Upper lobe of right lung (tissue), 1 donor: ENCODE data around the gene CORO6. TPM values are rescaled to one million over a fixed set of nuclear protein-coding genes. Genes with fewer than 3 reads are reported as not detected.

Source experiments
- ATAC-seq: fragments of 200-7000 bp; cut with Tn5 transposase; one replicate; pipeline ENCODE4 v1.9.1; 2020; ENCODE audit warnings: mild to moderate bottlenecking, moderate library complexity
- DNase-seq: peaks from one replicate; pipeline ENCODE4 v3.0.0-alpha.2; 2020
- H3K27ac ChIP-seq: fragments of 200-600 bp; one replicate; pipeline ENCODE4 v1.8.0; 2022
- H3K27me3 ChIP-seq: fragments of 200-600 bp; one replicate; pipeline ENCODE4 v1.8.0; 2022; ENCODE audit warnings: mild to moderate bottlenecking
- H3K36me3 ChIP-seq: fragments of 200-600 bp; one replicate; pipeline ENCODE4 v1.8.0; 2022
- H3K4me1 ChIP-seq: fragments of 200-600 bp; one replicate; pipeline ENCODE4 v1.8.0; 2022
- H3K4me3 ChIP-seq: fragments of 200-600 bp; one replicate; pipeline ENCODE4 v1.8.0; 2022; ENCODE audit warnings: mild to moderate bottlenecking
- H3K9me3 ChIP-seq: fragments of 200-600 bp; one replicate; pipeline ENCODE4 v1.8.0; 2022
- CTCF ChIP-seq: fragments of 200-600 bp; IDR thresholded peaks from one replicate; pipeline ENCODE4 v1.8.0; 2022; ENCODE audit warnings: antibody characterized with exemption
- intact Hi-C: fragments of 100-400 bp; cut with DNase I; formaldehyde crosslinking; loops from one replicate; pipeline ENCODE4 v1.11.0; 2022
- total RNA-seq: library from RNA; stranded (reverse); fragmentation: NEBNext Ultra II Directional; extraction: Animal tissue kit (Norgen Biotek cat#: 25700); gene quantifications from one replicate; pipeline ENCODE4 v1.2.1, GENCODE V29; 2021
- donor health status: DM: no; HTN: yes; CAD: no; lungs with severe emphysema.

The CORO6 gene
- total RNA-seq, 1 donor from 2014 or later: 7.7 TPM

- TF ChIP-seq CTCF: no peak
- no peaks in the 10 kb centered on the region for H3K9me3 ChIP-seq
- peaks cover 9% of the 10 kb centered on the region for H3K4me1 ChIP-seq
- ATAC-seq (no peak), DNase-seq (peak; percentile 57)
- intact Hi-C loops: no loop called here
- no peaks in the 10 kb centered on the region for H3K36me3 ChIP-seq
- H3K27ac ChIP-seq: no peak overlapping the region
- H3K27me3 ChIP-seq: no peaks in the 10 kb centered on the region
- H3K4me3 ChIP-seq: no peak overlapping the region
Observed at GRCh38 chr17:29608986-29609385, 13.7 kb downstream of the CORO6 start.

GRCh38 chr17:29607557-29608195 lies 15.0 kb downstream of the CORO6 start:
- ATAC-seq (peak; percentile 8), DNase-seq (no peak)
- intact Hi-C loops: no loop called here
- no peak for TF ChIP-seq CTCF
- H3K4me3 ChIP-seq: no peak overlapping the region
- no peak overlapping the region for H3K27ac ChIP-seq
- H3K9me3 ChIP-seq: no peaks in the 10 kb centered on the region
- H3K27me3 ChIP-seq: no peaks in the 10 kb centered on the region
- H3K36me3 ChIP-seq: no peaks in the 10 kb centered on the region
- no peaks in the 10 kb centered on the region for H3K4me1 ChIP-seq

- no peak overlapping the region for H3K4me3 ChIP-seq
- H3K27me3 ChIP-seq: no peaks in the 10 kb centered on the region
- ATAC-seq: no peak
- H3K4me1 ChIP-seq: no peaks in the 10 kb centered on the region
- no peak for DNase-seq
- intact Hi-C loops: no loop called here
- no peaks in the 10 kb centered on the region for H3K36me3 ChIP-seq
- H3K9me3 ChIP-seq: no peaks in the 10 kb centered on the region
- no peak overlapping the region for H3K27ac ChIP-seq
- no peak for TF ChIP-seq CTCF
Observed at GRCh38 chr17:29603109-29603674, 19.5 kb downstream of the CORO6 start.

GRCh38 chr17:29597361-29598172 lies 25.1 kb downstream of the CORO6 start:
- no peak for TF ChIP-seq CTCF
- no peaks in the 10 kb centered on the region for H3K27me3 ChIP-seq
- DNase-seq: no peak
- peaks cover 9% of the 10 kb centered on the region for H3K4me1 ChIP-seq
- intact Hi-C loops: no loop called here
- no peak overlapping the region for H3K27ac ChIP-seq
- no peak for ATAC-seq
- no peak overlapping the region for H3K4me3 ChIP-seq
- no peaks in the 10 kb centered on the region for H3K36me3 ChIP-seq
- H3K9me3 ChIP-seq: no peaks in the 10 kb centered on the region

- no peak overlapping the region for H3K27ac ChIP-seq
- peaks cover 16% of the 10 kb centered on the region for H3K4me1 ChIP-seq
- DNase-seq: no peak
- H3K9me3 ChIP-seq: no peaks in the 10 kb centered on the region
- H3K27me3 ChIP-seq: no peaks in the 10 kb centered on the region
- H3K36me3 ChIP-seq: no peaks in the 10 kb centered on the region
- no peak overlapping the region for H3K4me3 ChIP-seq
- intact Hi-C loops: no loop called here
- no peak for ATAC-seq
- TF ChIP-seq CTCF: no peak
Observed at GRCh38 chr17:29596811-29597210, 25.9 kb downstream of the CORO6 start.
